HL-60 (cell line): Measurements from ENCODE around the gene ANKRD34A.

Experiments
- DNase-seq, 2 experiments: peaks; one replicate each; pipeline ENCODE4 v3.0.0-alpha.2; 2010 to 2020; ENCODE audit warnings: low read depth in 1 of 2, low spot score in 1 of 2
- H3K27ac ChIP-seq: fragments of 250-450 bp; sonication (Bioruptor Pico); replicated peaks from 2 replicates; pipeline ENCODE4 v1.5.1; 2020; ENCODE audit warnings: mild to moderate bottlenecking, moderate library complexity
- H3K27me3 ChIP-seq: fragments of 250-450 bp; sonication (Bioruptor Pico); 2 replicates; pipeline ENCODE4 v1.5.1; 2021; ENCODE audit warnings: mild to moderate bottlenecking, moderate library complexity; ENCODE audit not compliant: insufficient read depth, poor library complexity, severe bottlenecking
- H3K4me3 ChIP-seq: replicated peaks from 2 replicates; pipeline ENCODE4 v1.5.1; 2011; ENCODE audit warnings: mild to moderate bottlenecking, control low read depth, low read length; ENCODE audit not compliant: insufficient read depth
- GABPA ChIP-seq: IDR thresholded peaks from 2 replicates; pipeline ENCODE4 v1.6.1; 2012; ENCODE audit warnings: low read depth
- POLR2AphosphoS5 ChIP-seq: IDR thresholded peaks from 2 replicates; pipeline ENCODE4 v1.6.1; 2012; ENCODE audit warnings: low read depth
- SPI1 ChIP-seq: IDR thresholded peaks from 2 replicates; pipeline ENCODE4 v1.6.1; 2012; ENCODE audit warnings: low read depth, mild to moderate bottlenecking, borderline replicate concordance
- long read RNA-seq: library from polyadenylated mRNA; unstranded; transcript quantifications from one replicate; pipeline ENCODE4 v2.0.0, GENCODE V29; 2020
- TF ChIP-seq, protein P1 (sequence below): IDR thresholded peaks from 2 replicates; pipeline ENCODE4 v1.6.1; 2012; ENCODE audit warnings: low read depth; ENCODE audit not compliant: insufficient replicate concordance
- TF ChIP-seq, protein P2 (sequence below): IDR thresholded peaks from one replicate; pipeline ENCODE4 v1.5.1; 2011; ENCODE audit warnings: low read length, control low read depth, inconsistent platforms; ENCODE audit not compliant: insufficient read depth

ANKRD34A gene
- long read RNA-seq, partial matches to known transcripts, result 0 of 1 reads
- long read RNA-seq, other reads (novel, unspliced or antisense), result 1 of 1 reads

DNA sequence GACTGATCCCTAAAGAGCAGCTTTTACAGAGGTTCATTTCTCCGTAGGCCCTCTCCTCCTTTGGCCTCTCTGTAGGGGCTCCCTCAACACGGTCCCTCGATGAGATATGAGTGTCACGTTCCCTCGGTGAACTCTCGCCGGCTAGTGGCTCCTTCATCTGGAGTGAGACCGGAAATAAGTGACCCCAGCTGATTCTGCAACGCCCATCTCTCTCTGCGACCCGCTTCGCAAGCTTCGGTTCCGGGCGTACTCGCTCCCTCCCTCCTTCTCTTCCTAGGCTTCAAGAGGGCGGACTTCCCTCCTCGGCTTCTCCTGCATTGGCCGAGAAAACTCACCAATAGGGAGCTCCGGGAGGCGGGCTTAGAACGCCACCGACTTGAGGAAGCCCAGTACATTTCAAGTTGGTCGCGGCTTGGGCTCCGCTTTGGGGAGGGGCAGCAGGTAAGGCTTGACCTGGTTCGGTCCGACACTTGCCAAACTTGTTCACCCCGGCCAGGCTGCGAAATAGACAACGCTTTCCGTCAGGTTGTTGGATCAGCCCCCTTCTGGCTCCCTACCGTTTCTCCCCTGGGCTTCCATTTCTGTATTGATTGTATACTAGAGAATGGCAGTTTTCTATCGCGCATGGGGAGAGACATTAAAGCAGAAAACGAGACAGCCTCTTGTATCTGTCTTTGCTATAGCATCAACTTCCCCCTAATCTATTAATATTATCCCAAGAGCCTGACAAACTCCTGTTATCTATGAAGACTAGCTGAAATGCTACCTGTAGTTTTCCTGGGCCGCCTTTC is at the start of gene ANKRD34A, which contains the start of gene POLR3GL:
Gene ANKRD34A, minus strand, starts transcription at position 248 of the 791 bp plus-strand sequence. CDS start 2,816 bp downstream, outside the sequence.
Gene POLR3GL, plus strand, starts transcription at position 363 of the 791 bp plus-strand sequence. CDS start 10,176 bp downstream, outside the sequence.
- Histone ChIP-seq H3K27me3 (no peaks in the 10 kb centered on the region), H3K4me3 (peak within 1 kb of the TSS; percentile 62), H3K27ac (peak within 1 kb of the TSS; percentile 71)
- TF ChIP-seq GABPA (no peak), SPI1 (peak; percentile 84), POLR2AphosphoS5 (peak; percentile 88)
- TF ChIP-seq, protein P1, sequence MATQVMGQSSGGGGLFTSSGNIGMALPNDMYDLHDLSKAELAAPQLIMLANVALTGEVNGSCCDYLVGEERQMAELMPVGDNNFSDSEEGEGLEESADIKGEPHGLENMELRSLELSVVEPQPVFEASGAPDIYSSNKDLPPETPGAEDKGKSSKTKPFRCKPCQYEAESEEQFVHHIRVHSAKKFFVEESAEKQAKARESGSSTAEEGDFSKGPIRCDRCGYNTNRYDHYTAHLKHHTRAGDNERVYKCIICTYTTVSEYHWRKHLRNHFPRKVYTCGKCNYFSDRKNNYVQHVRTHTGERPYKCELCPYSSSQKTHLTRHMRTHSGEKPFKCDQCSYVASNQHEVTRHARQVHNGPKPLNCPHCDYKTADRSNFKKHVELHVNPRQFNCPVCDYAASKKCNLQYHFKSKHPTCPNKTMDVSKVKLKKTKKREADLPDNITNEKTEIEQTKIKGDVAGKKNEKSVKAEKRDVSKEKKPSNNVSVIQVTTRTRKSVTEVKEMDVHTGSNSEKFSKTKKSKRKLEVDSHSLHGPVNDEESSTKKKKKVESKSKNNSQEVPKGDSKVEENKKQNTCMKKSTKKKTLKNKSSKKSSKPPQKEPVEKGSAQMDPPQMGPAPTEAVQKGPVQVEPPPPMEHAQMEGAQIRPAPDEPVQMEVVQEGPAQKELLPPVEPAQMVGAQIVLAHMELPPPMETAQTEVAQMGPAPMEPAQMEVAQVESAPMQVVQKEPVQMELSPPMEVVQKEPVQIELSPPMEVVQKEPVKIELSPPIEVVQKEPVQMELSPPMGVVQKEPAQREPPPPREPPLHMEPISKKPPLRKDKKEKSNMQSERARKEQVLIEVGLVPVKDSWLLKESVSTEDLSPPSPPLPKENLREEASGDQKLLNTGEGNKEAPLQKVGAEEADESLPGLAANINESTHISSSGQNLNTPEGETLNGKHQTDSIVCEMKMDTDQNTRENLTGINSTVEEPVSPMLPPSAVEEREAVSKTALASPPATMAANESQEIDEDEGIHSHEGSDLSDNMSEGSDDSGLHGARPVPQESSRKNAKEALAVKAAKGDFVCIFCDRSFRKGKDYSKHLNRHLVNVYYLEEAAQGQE, result peak; percentile 26
- TF ChIP-seq, protein P2, sequence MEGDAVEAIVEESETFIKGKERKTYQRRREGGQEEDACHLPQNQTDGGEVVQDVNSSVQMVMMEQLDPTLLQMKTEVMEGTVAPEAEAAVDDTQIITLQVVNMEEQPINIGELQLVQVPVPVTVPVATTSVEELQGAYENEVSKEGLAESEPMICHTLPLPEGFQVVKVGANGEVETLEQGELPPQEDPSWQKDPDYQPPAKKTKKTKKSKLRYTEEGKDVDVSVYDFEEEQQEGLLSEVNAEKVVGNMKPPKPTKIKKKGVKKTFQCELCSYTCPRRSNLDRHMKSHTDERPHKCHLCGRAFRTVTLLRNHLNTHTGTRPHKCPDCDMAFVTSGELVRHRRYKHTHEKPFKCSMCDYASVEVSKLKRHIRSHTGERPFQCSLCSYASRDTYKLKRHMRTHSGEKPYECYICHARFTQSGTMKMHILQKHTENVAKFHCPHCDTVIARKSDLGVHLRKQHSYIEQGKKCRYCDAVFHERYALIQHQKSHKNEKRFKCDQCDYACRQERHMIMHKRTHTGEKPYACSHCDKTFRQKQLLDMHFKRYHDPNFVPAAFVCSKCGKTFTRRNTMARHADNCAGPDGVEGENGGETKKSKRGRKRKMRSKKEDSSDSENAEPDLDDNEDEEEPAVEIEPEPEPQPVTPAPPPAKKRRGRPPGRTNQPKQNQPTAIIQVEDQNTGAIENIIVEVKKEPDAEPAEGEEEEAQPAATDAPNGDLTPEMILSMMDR, result no peak
- DNase-seq, result peak; percentile 95 to 97

DNA sequence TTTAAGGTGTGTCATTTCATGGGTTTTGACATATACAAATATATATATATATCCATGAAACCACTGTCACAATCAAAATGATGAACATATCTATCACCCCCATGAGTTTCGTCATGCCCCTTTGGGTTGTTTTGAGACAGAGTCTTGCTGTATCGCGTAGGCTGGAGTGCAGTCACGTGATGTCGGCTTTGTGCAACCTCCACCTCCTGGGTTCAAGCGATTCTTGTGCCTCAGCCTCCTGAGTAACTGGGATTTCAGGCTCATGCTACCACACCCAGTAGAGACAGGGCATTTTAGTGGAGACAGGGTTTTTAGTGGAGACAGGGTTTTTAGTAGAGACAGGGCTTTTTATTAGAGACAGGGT is 49.2 kb upstream of the ANKRD34A start:
- Histone ChIP-seq H3K27me3 (peaks cover 2% of the 10 kb centered on the region), H3K4me3 (no peak overlapping the region), H3K27ac (no peak overlapping the region)
- no peak for TF ChIP-seq POLR2AphosphoS5
- TF ChIP-seq SPI1, result no peak
- TF ChIP-seq GABPA, result no peak
- TF ChIP-seq, protein P2, result no peak
- TF ChIP-seq, protein P1, result no peak
- no peak for DNase-seq

DNA sequence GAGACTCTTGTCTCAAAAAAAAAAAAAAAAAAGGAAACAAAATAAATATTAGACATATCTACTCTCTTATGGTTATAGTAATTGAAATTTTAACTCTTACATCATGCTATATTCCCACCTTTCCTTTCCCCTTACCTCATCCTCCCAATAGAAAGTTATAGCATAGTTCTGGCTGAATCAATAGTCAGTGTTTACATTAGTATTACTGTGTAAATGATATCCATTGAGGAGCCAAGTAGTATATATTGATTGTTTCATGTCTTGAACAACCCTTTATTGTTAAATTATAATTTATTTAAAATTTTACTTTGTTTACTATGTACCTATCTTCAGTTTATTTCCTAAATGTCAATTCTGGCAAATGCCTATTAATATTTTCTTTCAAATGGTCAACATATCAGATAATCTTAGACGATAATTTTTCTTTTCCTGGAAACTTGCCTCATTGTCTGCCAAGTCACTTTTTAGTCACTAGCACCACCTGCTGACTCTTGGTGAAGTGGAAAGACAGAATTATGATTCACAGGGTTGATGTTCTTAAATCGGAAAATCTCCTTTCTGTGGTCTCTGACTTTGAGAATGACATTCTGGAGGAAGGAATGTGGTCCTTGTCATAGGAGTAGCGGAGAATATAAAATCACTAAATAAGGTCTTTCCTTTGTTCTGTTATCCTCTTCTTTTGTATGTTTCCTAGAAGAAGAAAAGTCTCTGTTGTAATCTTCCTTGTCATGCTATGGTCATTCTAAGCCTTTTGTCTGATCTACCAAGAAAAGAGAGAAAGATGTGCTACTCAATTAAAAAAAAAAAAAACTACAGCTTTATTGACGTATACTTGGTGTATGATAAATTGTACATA is 48.6 kb upstream of the ANKRD34A start:
- Histone ChIP-seq H3K4me3 (no peak overlapping the region), H3K27me3 (no peaks in the 10 kb centered on the region), H3K27ac (no peak overlapping the region)
- no peak for TF ChIP-seq SPI1
- TF ChIP-seq, protein P2, result peak; percentile 60
- peak; percentile 40 to 62 for DNase-seq
